Parathyroid adenoma (tissue), 2 donors: ENCODE data around the gene CFAP100.

Source experiments
- H2AFZ ChIP-seq: fragments of 300-600 bp; sonication (generic); one replicate; pipeline ENCODE4 v1.7.0; 2017; ENCODE audit warnings: antibody characterized with exemption, mild to moderate bottlenecking
- H3K27ac ChIP-seq: fragments of 300-600 bp; sonication (generic); one replicate; pipeline ENCODE4 v1.7.0; 2017
- H3K27me3 ChIP-seq: fragments of 300-600 bp; sonication (generic); one replicate; pipeline ENCODE4 v1.7.0; 2017; ENCODE audit warnings: low read length; ENCODE audit not compliant: control insufficient read depth, insufficient read depth
- H3K36me3 ChIP-seq: fragments of 300-600 bp; sonication (generic); one replicate; pipeline ENCODE4 v1.7.0; 2017; ENCODE audit warnings: low read length; ENCODE audit not compliant: control insufficient read depth, insufficient read depth
- H3K4me1 ChIP-seq: fragments of 300-600 bp; sonication (generic); one replicate; pipeline ENCODE4 v1.7.0; 2017; ENCODE audit warnings: control low read depth
- H3K4me2 ChIP-seq: fragments of 300-600 bp; sonication (generic); one replicate; pipeline ENCODE4 v1.7.0; 2017; ENCODE audit warnings: low read length
- H3K4me3 ChIP-seq: fragments of 300-600 bp; sonication (generic); one replicate; pipeline ENCODE4 v1.7.0; 2017; ENCODE audit warnings: low read depth, low read length
- H3K79me2 ChIP-seq: fragments of 300-600 bp; sonication (generic); one replicate; pipeline ENCODE4 v1.7.0; 2017; ENCODE audit warnings: control low read depth
- H3K9ac ChIP-seq: fragments of 300-600 bp; sonication (generic); one replicate; pipeline ENCODE4 v1.7.0; 2017; ENCODE audit warnings: mild to moderate bottlenecking
- H3K9me3 ChIP-seq: fragments of 300-600 bp; sonication (generic); one replicate; pipeline ENCODE4 v1.7.0; 2017; ENCODE audit warnings: low read length; ENCODE audit not compliant: control insufficient read depth
- CTCF ChIP-seq: fragments of 300-600 bp; sonication (generic); IDR thresholded peaks from one replicate; pipeline ENCODE4 v1.7.0; 2017; ENCODE audit warnings: antibody characterized with exemption, mild to moderate bottlenecking
- donor health status: primary hyperparathyroidism.

CFAP100 gene

GRCh38 chr3:126424039-126424717, 29.5 kb downstream of the CFAP100 start:
- Histone ChIP-seq H3K79me2 (no peaks in the 10 kb centered on the region), H2AFZ (no peak overlapping the region), H3K27ac (no peak overlapping the region), H3K4me2 (no peak overlapping the region), H3K36me3 (no peaks in the 10 kb centered on the region), H3K4me3 (no peak overlapping the region), H3K4me1 (no peaks in the 10 kb centered on the region), H3K27me3 (no peaks in the 10 kb centered on the region), H3K9me3 (no peaks in the 10 kb centered on the region), H3K9ac (no peak overlapping the region)
- no peak for TF ChIP-seq CTCF

DNA sequence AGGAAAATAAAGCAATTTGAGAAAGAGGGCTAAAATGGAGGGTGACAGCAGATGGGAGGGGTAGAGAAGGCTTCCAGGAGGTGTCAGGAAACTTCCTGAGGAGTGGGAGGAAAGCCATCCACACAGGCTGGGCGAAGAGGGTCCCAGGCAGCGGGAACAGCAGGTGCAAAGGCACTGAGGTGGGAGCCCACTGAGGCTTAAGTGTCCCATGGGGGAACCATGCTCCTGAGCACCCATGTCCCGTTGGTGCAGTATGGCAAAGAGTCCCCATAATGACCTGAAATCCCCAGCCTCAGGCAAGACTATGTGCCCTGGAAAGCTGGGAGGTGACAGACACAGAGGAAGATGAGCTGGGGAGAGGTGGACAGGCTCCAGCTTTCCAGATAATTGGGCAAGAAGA, 30.0 kb downstream of the CFAP100 start:
- Histone ChIP-seq H2AFZ (no peak overlapping the region), H3K36me3 (no peaks in the 10 kb centered on the region), H3K9ac (no peak overlapping the region), H3K79me2 (no peaks in the 10 kb centered on the region), H3K4me3 (no peak overlapping the region), H3K9me3 (no peaks in the 10 kb centered on the region), H3K4me1 (no peaks in the 10 kb centered on the region), H3K4me2 (no peak overlapping the region), H3K27ac (no peak overlapping the region), H3K27me3 (no peaks in the 10 kb centered on the region)
- TF ChIP-seq CTCF: no peak

- no peak overlapping the region for H3K27ac ChIP-seq
- no peaks in the 10 kb centered on the region for H3K4me1 ChIP-seq
- H3K79me2 ChIP-seq: no peaks in the 10 kb centered on the region
- H3K9me3 ChIP-seq: no peaks in the 10 kb centered on the region
- no peak for TF ChIP-seq CTCF
- H3K4me2 ChIP-seq: no peak overlapping the region
- no peak overlapping the region for H2AFZ ChIP-seq
- no peaks in the 10 kb centered on the region for H3K27me3 ChIP-seq
- H3K9ac ChIP-seq: no peak overlapping the region
- H3K4me3 ChIP-seq: no peak overlapping the region
- H3K36me3 ChIP-seq: no peaks in the 10 kb centered on the region
These were observed 36.4 kb downstream of the CFAP100 start for GRCh38 chr3:126431103-126431534.

GRCh38 chr3:126432361-126433104, 37.8 kb downstream of the CFAP100 start:
- no peak for TF ChIP-seq CTCF
- Histone ChIP-seq H3K79me2 (no peaks in the 10 kb centered on the region), H3K4me2 (no peak overlapping the region), H3K27me3 (no peaks in the 10 kb centered on the region), H2AFZ (no peak overlapping the region), H3K36me3 (no peaks in the 10 kb centered on the region), H3K4me1 (no peaks in the 10 kb centered on the region), H3K9ac (no peak overlapping the region), H3K4me3 (no peak overlapping the region), H3K9me3 (no peaks in the 10 kb centered on the region), H3K27ac (no peak overlapping the region)

DNA sequence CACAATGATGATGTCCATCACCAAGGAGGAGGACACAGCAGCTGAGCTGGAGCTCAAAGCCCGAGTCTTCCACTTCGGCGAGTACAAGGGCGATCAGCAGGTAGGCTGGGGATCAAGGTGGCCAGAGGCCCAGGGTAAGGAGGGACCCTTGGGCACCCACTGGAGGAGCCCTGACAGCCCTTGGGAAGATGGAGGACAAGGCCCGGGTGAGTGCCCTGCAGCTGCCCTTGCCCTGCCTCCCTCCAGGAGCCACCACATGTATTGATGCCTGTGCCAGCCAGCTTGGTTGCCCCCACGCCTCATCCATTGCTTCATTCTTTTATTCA, 38.4 kb downstream of the CFAP100 start:
- no peaks in the 10 kb centered on the region for H3K79me2 ChIP-seq
- no peaks in the 10 kb centered on the region for H3K9me3 ChIP-seq
- no peak for TF ChIP-seq CTCF
- H3K4me2 ChIP-seq: no peak overlapping the region
- no peaks in the 10 kb centered on the region for H3K4me1 ChIP-seq
- H3K36me3 ChIP-seq: no peaks in the 10 kb centered on the region
- no peak overlapping the region for H2AFZ ChIP-seq
- H3K9ac ChIP-seq: no peak overlapping the region
- H3K27ac ChIP-seq: no peak overlapping the region
- no peaks in the 10 kb centered on the region for H3K27me3 ChIP-seq
- no peak overlapping the region for H3K4me3 ChIP-seq
